Spleen (tissue), 11 donors: ENCODE results near the gene PIH1D1. TPM values are rescaled to one million over a fixed set of nuclear protein-coding genes. Genes with fewer than 3 reads are reported as not detected.

Source experiments
- DNase-seq: peaks from one replicate; pipeline ENCODE4 v3.0.0-alpha.2; 2020
- H3K27ac ChIP-seq, 8 donors: fragments of 200-600 bp; sonication (generic) in 7 of 8; 1 replicate in 4 of 8; 2 replicates in 4 of 8; pipeline versions ENCODE4 v1.5.0 to v1.8.0; 2016 to 2021; ENCODE audit warnings: inconsistent platforms in 4 of 8, mild to moderate bottlenecking in 4 of 8, moderate library complexity in 1 of 8
- H3K27me3 ChIP-seq, 7 donors: fragments of 200-600 bp; sonication (generic) in 6 of 7; replicated peaks in 1 of 7; 1 replicate in 4 of 7; 2 replicates in 3 of 7; pipeline versions ENCODE4 v1.5.0 to v1.8.0; 2016 to 2021; ENCODE audit warnings: inconsistent platforms in 3 of 7, mild to moderate bottlenecking in 1 of 7
- H3K36me3 ChIP-seq, 6 donors: fragments of 200-600 bp; sonication (generic) in 5 of 6; 1 replicate in 4 of 6; 2 replicates in 2 of 6; pipeline versions ENCODE4 v1.5.0 to v1.8.0; 2016 to 2021; ENCODE audit warnings: inconsistent platforms in 2 of 6
- H3K4me1 ChIP-seq, 6 donors: fragments of 200-600 bp; sonication (generic) in 5 of 6; 1 replicate in 3 of 6; 2 replicates in 3 of 6; pipeline versions ENCODE4 v1.5.0 to v1.8.0; 2016 to 2021; ENCODE audit warnings: inconsistent platforms in 3 of 6
- H3K4me3 ChIP-seq, 8 donors: fragments of 200-600 bp; sonication (generic) in 7 of 8; 1 replicate in 4 of 8; 2 replicates in 4 of 8; pipeline versions ENCODE4 v1.5.0 to v1.8.0; 2016 to 2021; ENCODE audit warnings: inconsistent platforms in 4 of 8, mild to moderate bottlenecking in 4 of 8, moderate library complexity in 2 of 8
- H3K9me3 ChIP-seq, 8 donors: fragments of 200-600 bp; sonication (generic) in 7 of 8; 1 replicate in 4 of 8; 2 replicates in 4 of 8; pipeline versions ENCODE4 v1.5.0 to v1.8.0; 2016 to 2021; ENCODE audit warnings: inconsistent platforms in 4 of 8
- CTCF ChIP-seq, 11 experiments: fragments of 200-600 bp in 7 of 11; fragments of 450-650 bp in 4 of 11; sonication (generic) in 4 of 11; IDR thresholded peaks in 8 of 11; conservative IDR thresholded peaks in 3 of 11; 1 replicate in 7 of 11; 2 replicates in 4 of 11; pipeline versions ENCODE4 v1.4.0 to v1.8.0; 2016 to 2021; ENCODE audit warnings: antibody characterized with exemption in 11 of 11, inconsistent platforms in 4 of 11, mild to moderate bottlenecking in 1 of 11
- POLR2A ChIP-seq, 3 donors: fragments of 450-650 bp; IDR thresholded peaks; one replicate each; pipeline ENCODE4 v1.5.1; 2017; ENCODE audit warnings: antibody characterized with exemption in 3 of 3, mild to moderate bottlenecking in 1 of 3
- POLR2AphosphoS5 ChIP-seq, 3 donors: sonication (generic); formaldehyde crosslinking; IDR thresholded peaks; one replicate each; pipeline ENCODE4 v1.5.1; 2017; ENCODE audit warnings: antibody characterized with exemption in 3 of 3
- WGBS, 5 donors: extraction: QIAGEN DNeasy Blood & Tissue Kit in 3 of 5; methylation state at CpG; one replicate each; pipeline versions ENCODE4 v1.1.5 to v1.1.7; 2013 to 2018; 5-methylcytosine and 5-hydroxymethylcytosine counted together
- intact Hi-C: fragments of 100-400 bp; cut with DNase I; formaldehyde crosslinking; loops from one replicate; pipeline ENCODE4 v1.15.0; 2023; ENCODE audit warnings: low total_unique reads
- polyA plus RNA-seq, 3 donors: library from polyadenylated mRNA; stranded (reverse); fragments of 200-250 nt; gene quantifications; one replicate each; pipeline ENCODE4 v1.2.1, GENCODE V29; 2013
- total RNA-seq, 7 donors: library from RNA; depleted of rRNA in 3 of 7; stranded (reverse); fragments of >200 nt in 3 of 7; fragmentation: NEBNext Ultra II Directional in 4 of 7; extraction: Animal tissue kit (Norgen Biotek cat#: 25700) in 4 of 7; gene quantifications; one replicate each; pipeline versions ENCODE4 v1.1.0 to v1.2.1, GENCODE V29; 2016 to 2021
- donor health status: healthy with polysubstance abuse.
- donor health status: DM: no; HTN: no; CAD: no; lungs with moderate emphysema.
- donor health status: DM: no; HTN: no; CAD: no.
- donor health status: Bipolar disorder and iron deficiency.
- donor health status: healthy.
- donor health status: DM: no; HTN: no; CAD: no.
- donor health status: DM: yes; HTN: yes; CAD: no.

PIH1D1 gene
- total and polyA plus RNA-seq, 10 donors = 76.0 to 140 (median 86.3) TPM

DNA sequence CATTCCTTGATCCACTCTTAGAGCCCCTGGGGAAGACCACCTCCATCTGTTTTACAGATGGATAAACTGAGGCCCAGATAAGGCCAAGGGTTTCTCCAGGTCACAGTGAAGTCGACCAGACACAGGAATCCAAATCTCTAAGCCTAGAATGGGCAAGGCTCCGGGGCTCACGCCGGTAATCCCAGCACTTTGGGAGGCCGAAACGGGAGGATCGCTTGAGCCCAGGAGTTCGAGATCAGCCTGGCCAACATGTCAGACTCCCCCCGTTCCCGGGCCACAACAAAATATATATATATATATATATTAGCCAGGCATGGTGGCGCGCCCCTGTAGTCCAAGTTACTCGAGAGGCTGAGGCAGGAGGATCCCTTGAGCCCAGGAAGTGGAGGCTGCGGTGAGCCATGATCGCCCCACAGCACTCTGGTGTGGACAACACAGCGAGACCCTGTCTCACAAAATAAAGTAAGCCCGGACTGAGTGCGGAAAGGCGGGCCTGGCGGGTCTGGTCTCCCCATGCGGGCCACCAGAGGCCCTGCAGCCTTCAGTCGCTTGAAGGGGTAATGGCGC is 35.2 kb upstream of the PIH1D1 start:
- Histone ChIP-seq H3K27ac (peak overlapping the region; percentile 68 to 96 (median 92)), H3K27me3 (no peaks in the 10 kb centered on the region), H3K9me3 (no peaks in the 10 kb centered on the region), H3K4me1 (peaks cover 21 to 49% (median 41%) of the 10 kb centered on the region in 6 donors), H3K4me3 (peak overlapping the region in 5 of 8 donors; percentile 5 to 93 (median 76)), H3K36me3 (peaks cover 2 to 78% (median 37%) of the 10 kb centered on the region in 6 donors)
- intact Hi-C loops = no loop called here
- no peak for TF ChIP-seq POLR2A (IDR thresholded peaks at IDR 0.05)
- TF ChIP-seq POLR2AphosphoS5 (IDR thresholded peaks at IDR 0.05) = no peak
- TF ChIP-seq CTCF (IDR thresholded peaks at IDR 0.05 in 8 of 11, conservative IDR thresholded peaks at IDR 0.05 in 3 of 11) = no peak
- peak; percentile 84 for DNase-seq
- WGBS, 5 donors = 62 to 67% (median 65%) methylated on average over 23 of the region's 23 CpGs

GRCh38 chr19:49486232-49486631 is 34.6 kb upstream of the PIH1D1 start:
- 91 to 96% (median 94%) methylated on average over 7 of the region's 7 CpGs for WGBS, 5 donors
- no peaks in the 10 kb centered on the region for H3K27me3 ChIP-seq
- H3K36me3 ChIP-seq = peaks cover 0 to 78% (median 31%) of the 10 kb centered on the region in 6 donors
- no peak for TF ChIP-seq POLR2A (IDR thresholded peaks at IDR 0.05)
- TF ChIP-seq CTCF (IDR thresholded peaks at IDR 0.05 in 8 of 11, conservative IDR thresholded peaks at IDR 0.05 in 3 of 11) = no peak
- TF ChIP-seq POLR2AphosphoS5 (IDR thresholded peaks at IDR 0.05) = no peak
- peaks cover 21 to 45% (median 40%) of the 10 kb centered on the region in 6 donors for H3K4me1 ChIP-seq
- intact Hi-C loops = no loop called here
- DNase-seq = no peak
- peak overlapping the region in 6 of 8 donors; percentile 89 to 96 (median 93) for H3K27ac ChIP-seq
- no peak overlapping the region for H3K4me3 ChIP-seq
- H3K9me3 ChIP-seq = no peaks in the 10 kb centered on the region

DNA sequence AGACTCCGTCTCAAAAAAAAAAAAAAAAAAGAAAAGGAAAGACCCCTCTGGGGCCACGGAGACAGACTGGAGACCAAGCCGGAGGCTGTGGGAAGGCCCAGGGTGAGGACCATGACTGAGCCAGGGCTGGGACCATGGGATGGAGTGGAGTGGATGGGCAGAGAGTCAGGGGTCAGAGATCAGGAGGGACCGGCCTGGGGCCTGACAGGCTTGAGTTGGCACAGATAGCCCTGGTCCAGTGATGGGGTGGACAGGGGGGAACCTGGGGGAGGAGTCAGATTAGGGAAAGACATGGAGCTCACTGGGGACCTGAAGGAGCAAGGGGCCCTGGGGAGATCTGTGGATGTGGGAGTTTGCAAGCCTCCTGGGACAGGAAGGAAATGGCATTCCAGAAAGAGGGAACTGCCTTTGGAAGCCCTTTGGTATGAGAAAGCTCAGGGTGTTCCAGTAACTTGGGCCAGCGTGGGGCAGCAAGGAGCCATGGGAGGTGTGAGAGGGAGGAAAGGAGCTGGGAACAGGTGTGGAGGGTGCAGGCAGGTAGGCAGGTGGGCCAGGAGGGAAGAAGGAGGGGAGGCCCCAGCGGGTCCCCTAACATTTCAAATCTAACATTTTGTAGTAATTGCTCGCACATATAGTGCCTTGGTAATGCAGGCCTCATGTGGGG is 29.5 kb upstream of the PIH1D1 start:
- intact Hi-C loops = no loop called here
- no peak overlapping the region for H3K27ac ChIP-seq
- peaks cover 0 to 43% (median 14%) of the 10 kb centered on the region in 6 donors for H3K4me1 ChIP-seq
- TF ChIP-seq POLR2AphosphoS5 (IDR thresholded peaks at IDR 0.05) = no peak
- no peak for TF ChIP-seq POLR2A (IDR thresholded peaks at IDR 0.05)
- TF ChIP-seq CTCF (IDR thresholded peaks at IDR 0.05 in 8 of 11, conservative IDR thresholded peaks at IDR 0.05 in 3 of 11) = no peak
- WGBS, 5 donors = 83 to 92% (median 89%) methylated on average over 7 of the region's 7 CpGs
- no peaks in the 10 kb centered on the region for H3K9me3 ChIP-seq
- no peak for DNase-seq
- H3K27me3 ChIP-seq = no peaks in the 10 kb centered on the region
- H3K4me3 ChIP-seq = no peak overlapping the region
- H3K36me3 ChIP-seq = peaks cover 0 to 78% (median 11%) of the 10 kb centered on the region in 6 donors

GRCh38 chr19:49479975-49480628 is 28.5 kb upstream of the PIH1D1 start:
- no peak for DNase-seq

More at GRCh38 chr19:49479975-49480628, 28.5 kb upstream of the PIH1D1 start:
- Histone ChIP-seq H3K27ac (peak overlapping the region in 1 of 8 donors; percentile 13), H3K36me3 (peaks cover 0 to 68% (median 11%) of the 10 kb centered on the region in 6 donors), H3K4me1 (peaks cover 0 to 52% (median 25%) of the 10 kb centered on the region in 6 donors), H3K4me3 (no peak overlapping the region), H3K27me3 (no peaks in the 10 kb centered on the region), H3K9me3 (no peaks in the 10 kb centered on the region)
- 86 to 97% (median 94%) methylated on average over 14 of the region's 14 CpGs for WGBS, 5 donors
- intact Hi-C loops = no loop called here
- TF ChIP-seq CTCF (IDR thresholded peaks at IDR 0.05 in 8 of 11, conservative IDR thresholded peaks at IDR 0.05 in 3 of 11) = no peak
- TF ChIP-seq POLR2AphosphoS5 (IDR thresholded peaks at IDR 0.05) = peak in 1 of 3 donors; percentile 11
- TF ChIP-seq POLR2A (IDR thresholded peaks at IDR 0.05) = no peak
